Upper lobe of left lung (tissue), 6 donors: ENCODE data around the gene PEX10. TPM values are rescaled to one million over a fixed set of nuclear protein-coding genes. Genes with fewer than 3 reads are reported as not detected.

Experiments used
- ATAC-seq, 2 donors: fragments of 200-7000 bp; cut with Tn5 transposase; one replicate each; pipeline ENCODE4 v1.9.1; 2022; ENCODE audit warnings: mild to moderate bottlenecking in 2 of 2, moderate library complexity in 2 of 2; ENCODE audit not compliant: low FRiP score in 2 of 2
- DNase-seq, 2 donors: peaks; one replicate each; pipeline ENCODE4 v3.0.0-alpha.2; 2019 to 2020
- H3K27ac ChIP-seq, 4 donors: fragments of 200-600 bp; sonication (generic); one replicate each; pipeline ENCODE4 v1.5.1; 2016 to 2019
- H3K27me3 ChIP-seq, 4 donors: fragments of 200-600 bp; sonication (generic); one replicate each; pipeline ENCODE4 v1.5.1; 2017 to 2019
- H3K36me3 ChIP-seq, 4 donors: fragments of 200-600 bp; sonication (generic); one replicate each; pipeline ENCODE4 v1.5.1; 2016 to 2019
- H3K4me1 ChIP-seq, 4 donors: fragments of 200-600 bp; sonication (generic); one replicate each; pipeline ENCODE4 v1.5.1; 2018 to 2019
- H3K4me3 ChIP-seq, 4 donors: fragments of 200-600 bp; sonication (generic); one replicate each; pipeline ENCODE4 v1.5.1; 2017 to 2019; ENCODE audit warnings: mild to moderate bottlenecking in 2 of 4, moderate library complexity in 1 of 4
- H3K9me3 ChIP-seq, 4 donors: fragments of 200-600 bp; sonication (generic); one replicate each; pipeline ENCODE4 v1.5.1; 2018 to 2019
- CTCF ChIP-seq, 6 experiments: fragments of 450-650 bp in 4 of 6; fragments of 200-600 bp in 2 of 6; sonication (generic) in 2 of 6; IDR thresholded peaks; one replicate each; pipeline ENCODE4 v1.5.1; 2016 to 2019; ENCODE audit warnings: antibody characterized with exemption in 6 of 6
- EP300 ChIP-seq, 4 donors: sonication (generic); formaldehyde crosslinking; IDR thresholded peaks; one replicate each; pipeline ENCODE4 v1.5.1; 2017; ENCODE audit warnings: antibody characterized with exemption in 4 of 4, control low read depth in 2 of 4
- POLR2A ChIP-seq, 4 donors: fragments of 450-650 bp; IDR thresholded peaks; one replicate each; pipeline ENCODE4 v1.5.1; 2016 to 2017; ENCODE audit warnings: antibody characterized with exemption in 4 of 4, mild to moderate bottlenecking in 2 of 4
- POLR2AphosphoS5 ChIP-seq, 2 donors: sonication (generic); formaldehyde crosslinking; IDR thresholded peaks; one replicate each; pipeline ENCODE4 v1.5.1; 2017; ENCODE audit warnings: antibody characterized with exemption in 2 of 2
- WGBS, 2 donors: methylation state at CpG; one replicate each; pipeline ENCODE4 v1.1.5; 2017 to 2018; 5-methylcytosine and 5-hydroxymethylcytosine counted together
- total RNA-seq, 6 donors: library from RNA; depleted of rRNA in 4 of 6; stranded (reverse); fragments of >200 nt in 4 of 6; gene quantifications; one replicate each; pipeline versions ENCODE4 v1.1.0 to v1.2.1, GENCODE V29; 2016 to 2021
- donor health status: DM: no; HTN: no; CAD: no; lungs with moderate emphysema.
- donor health status: DM: no; HTN: yes; CAD: no; lungs with severe emphysema.

PEX10 gene
- total RNA-seq, 6 donors from 2014 or later = 15.7 to 32.1 (median 19.9) TPM

GRCh38 chr1:2439369-2439768, 27.0 kb upstream of the PEX10 start:
- Histone ChIP-seq H3K4me1 (peaks cover 0 to 11% (median 2%) of the 10 kb centered on the region in 4 donors), H3K27me3 (peaks cover 0 to 20% (median 9%) of the 10 kb centered on the region in 4 donors), H3K27ac (no peak overlapping the region), H3K4me3 (no peak overlapping the region), H3K9me3 (no peaks in the 10 kb centered on the region), H3K36me3 (no peaks in the 10 kb centered on the region)
- DNase-seq = peak in 1 of 2 donors; percentile 38
- no peak for ATAC-seq
- TF ChIP-seq CTCF (IDR thresholded peaks at IDR 0.05) (no peak), EP300 (IDR thresholded peaks at IDR 0.05) (no peak), POLR2A (IDR thresholded peaks at IDR 0.05) (no peak)
- 83% methylated on average over 15 of the region's 15 CpGs; no CpG with 5 or more reads in 1 of the 2 donors for WGBS, 2 donors

GRCh38 chr1:2438641-2439040, 26.3 kb upstream of the PEX10 start:
- H3K4me3 ChIP-seq = no peak overlapping the region
- WGBS, 2 donors = 84 to 90% methylated on average over 5 to 14 of the region's 14 CpGs
- peaks cover 0 to 13% (median 6%) of the 10 kb centered on the region in 4 donors for H3K27me3 ChIP-seq
- peaks cover 0 to 7% (median 2%) of the 10 kb centered on the region in 4 donors for H3K4me1 ChIP-seq
- no peak for ATAC-seq
- DNase-seq = peak in 1 of 2 donors; percentile 66
- no peaks in the 10 kb centered on the region for H3K9me3 ChIP-seq
- no peak overlapping the region for H3K27ac ChIP-seq
- H3K36me3 ChIP-seq = no peaks in the 10 kb centered on the region
- TF ChIP-seq EP300 (IDR thresholded peaks at IDR 0.05) (no peak), POLR2A (IDR thresholded peaks at IDR 0.05) (no peak)

GRCh38 chr1:2438038-2438437, 25.7 kb upstream of the PEX10 start:
- Histone ChIP-seq H3K9me3 (no peaks in the 10 kb centered on the region), H3K4me3 (no peak overlapping the region), H3K27ac (no peak overlapping the region), H3K36me3 (no peaks in the 10 kb centered on the region), H3K4me1 (peaks cover 0 to under 1% (median 0%) of the 10 kb centered on the region in 4 donors), H3K27me3 (peaks cover 0 to 7% (median 3%) of the 10 kb centered on the region in 4 donors)
- TF ChIP-seq CTCF (IDR thresholded peaks at IDR 0.05) = no peak
- no peak for TF ChIP-seq POLR2AphosphoS5 (IDR thresholded peaks at IDR 0.05)
- no peak for TF ChIP-seq POLR2A (IDR thresholded peaks at IDR 0.05)
- no peak for TF ChIP-seq EP300 (IDR thresholded peaks at IDR 0.05)
- 72 to 91% methylated on average over 5 to 15 of the region's 15 CpGs for WGBS, 2 donors
- DNase-seq = peak in 1 of 2 donors; percentile 73
- ATAC-seq = no peak

GRCh38 chr1:2437617-2438016, 25.3 kb upstream of the PEX10 start:
- Histone ChIP-seq H3K9me3 (no peaks in the 10 kb centered on the region), H3K4me1 (no peaks in the 10 kb centered on the region), H3K27me3 (peaks cover 0 to 3% (median 1%) of the 10 kb centered on the region in 4 donors), H3K4me3 (no peak overlapping the region), H3K36me3 (no peaks in the 10 kb centered on the region), H3K27ac (no peak overlapping the region)
- WGBS, 2 donors = 90 to 92% methylated on average over 15 of the region's 15 CpGs
- DNase-seq (no peak), ATAC-seq (no peak)
- TF ChIP-seq POLR2A (IDR thresholded peaks at IDR 0.05) (no peak), CTCF (IDR thresholded peaks at IDR 0.05) (no peak), POLR2AphosphoS5 (IDR thresholded peaks at IDR 0.05) (no peak), EP300 (IDR thresholded peaks at IDR 0.05) (no peak)

- DNase-seq = peak in 1 of 2 donors; percentile 62
Measured at GRCh38 chr1:2436876-2437275, 24.5 kb upstream of the PEX10 start.

More at GRCh38 chr1:2436876-2437275, 24.5 kb upstream of the PEX10 start:
- H3K36me3 ChIP-seq = no peaks in the 10 kb centered on the region
- no peak overlapping the region for H3K27ac ChIP-seq
- no peaks in the 10 kb centered on the region for H3K9me3 ChIP-seq
- no peak overlapping the region for H3K4me3 ChIP-seq
- no peaks in the 10 kb centered on the region for H3K27me3 ChIP-seq
- ATAC-seq = no peak
- no peaks in the 10 kb centered on the region for H3K4me1 ChIP-seq
- 74 to 82% methylated on average over 3 to 7 of the region's 7 CpGs for WGBS, 2 donors
- TF ChIP-seq POLR2A (IDR thresholded peaks at IDR 0.05) = no peak
- no peak for TF ChIP-seq EP300 (IDR thresholded peaks at IDR 0.05)
- TF ChIP-seq POLR2AphosphoS5 (IDR thresholded peaks at IDR 0.05) = no peak
- no peak for TF ChIP-seq CTCF (IDR thresholded peaks at IDR 0.05)
